ENCODE results near the gene CEBPA.

Gene CEBPA

GRCh38 chr19:33303791-33304345 lies 1.5 kb upstream of the CEBPA start:
- TF ChIP-seq POLR2AphosphoS5 (IDR thresholded peaks at IDR 0.05; ENCODE audit: low read depth, low read length) (no peak), SPI1 (IDR thresholded peaks at IDR 0.05; ENCODE audit: low read depth, low read length) (no peak), TAF1 (IDR thresholded peaks at IDR 0.05; ENCODE audit: low read depth, low read length) (no peak), POLR2A (IDR thresholded peaks at IDR 0.05; ENCODE audit: low read depth, low read length) (no peak), PAX5 (IDR thresholded peaks at IDR 0.05; ENCODE audit: insufficient read depth, low read length, severe bottlenecking) (no peak), POU2F2 (IDR thresholded peaks at IDR 0.05; ENCODE audit: low read depth, low read length) (no peak)
- FAIRE-seq (no peak), DNase-seq (ENCODE audit: insufficient read length, low spot score) (no peak)

- DNase-seq (ENCODE audit: insufficient read length, low spot score) (no peak), FAIRE-seq (no peak)
- no peak for TF ChIP-seq TAF1 (IDR thresholded peaks at IDR 0.05; ENCODE audit: low read depth, low read length)
- no peak for TF ChIP-seq POU2F2 (IDR thresholded peaks at IDR 0.05; ENCODE audit: low read depth, low read length)
- TF ChIP-seq SPI1 (IDR thresholded peaks at IDR 0.05; ENCODE audit: low read depth, low read length), result no peak
- TF ChIP-seq POLR2AphosphoS5 (IDR thresholded peaks at IDR 0.05; ENCODE audit: low read depth, low read length), result no peak
- no peak for TF ChIP-seq PAX5 (IDR thresholded peaks at IDR 0.05; ENCODE audit: insufficient read depth, low read length, severe bottlenecking)
- TF ChIP-seq POLR2A (IDR thresholded peaks at IDR 0.05; ENCODE audit: low read depth, low read length), result no peak
These were observed 848 bp upstream of the CEBPA start for GRCh38 chr19:33302974-33303790.

- TF ChIP-seq SPI1 (IDR thresholded peaks at IDR 0.05; ENCODE audit: low read depth, low read length), result no peak
- no peak for TF ChIP-seq POLR2AphosphoS5 (IDR thresholded peaks at IDR 0.05; ENCODE audit: low read depth, low read length)
- TF ChIP-seq POU2F2 (IDR thresholded peaks at IDR 0.05; ENCODE audit: low read depth, low read length), result no peak
- TF ChIP-seq TAF1 (IDR thresholded peaks at IDR 0.05; ENCODE audit: low read depth, low read length), result no peak
- TF ChIP-seq PAX5 (IDR thresholded peaks at IDR 0.05; ENCODE audit: insufficient read depth, low read length, severe bottlenecking), result no peak
- TF ChIP-seq POLR2A (IDR thresholded peaks at IDR 0.05; ENCODE audit: low read depth, low read length), result no peak
- DNase-seq (ENCODE audit: insufficient read length, low spot score) (no peak), FAIRE-seq (no peak)
These were observed 497 bp downstream of the CEBPA start for GRCh38 chr19:33301900-33302174.

GRCh38 chr19:33301144-33301899 lies 1.0 kb downstream of the CEBPA start:
- DNase-seq (ENCODE audit: insufficient read length, low spot score) (no peak), FAIRE-seq (no peak)
- TF ChIP-seq POLR2A (IDR thresholded peaks at IDR 0.05; ENCODE audit: low read depth, low read length) (no peak), POLR2AphosphoS5 (IDR thresholded peaks at IDR 0.05; ENCODE audit: low read depth, low read length) (no peak), PAX5 (IDR thresholded peaks at IDR 0.05; ENCODE audit: insufficient read depth, low read length, severe bottlenecking) (no peak)

- TF ChIP-seq SPI1 (IDR thresholded peaks at IDR 0.05; ENCODE audit: low read depth, low read length) (no peak), TAF1 (IDR thresholded peaks at IDR 0.05; ENCODE audit: low read depth, low read length) (no peak), POLR2AphosphoS5 (IDR thresholded peaks at IDR 0.05; ENCODE audit: low read depth, low read length) (no peak), PAX5 (IDR thresholded peaks at IDR 0.05; ENCODE audit: insufficient read depth, low read length, severe bottlenecking) (no peak)
- FAIRE-seq (no peak), DNase-seq (ENCODE audit: insufficient read length, low spot score) (no peak)
These were observed 1.5 kb downstream of the CEBPA start for GRCh38 chr19:33300894-33301143.

- DNase-seq (ENCODE audit: insufficient read length, low spot score), result no peak
- no peak for FAIRE-seq
- TF ChIP-seq POLR2A (IDR thresholded peaks at IDR 0.05; ENCODE audit: low read depth, low read length), result no peak
- TF ChIP-seq SPI1 (IDR thresholded peaks at IDR 0.05; ENCODE audit: low read depth, low read length), result no peak
- no peak for TF ChIP-seq PAX5 (IDR thresholded peaks at IDR 0.05; ENCODE audit: insufficient read depth, low read length, severe bottlenecking)
- no peak for TF ChIP-seq POLR2AphosphoS5 (IDR thresholded peaks at IDR 0.05; ENCODE audit: low read depth, low read length)
These were observed 2.1 kb downstream of the CEBPA start for GRCh38 chr19:33300009-33300893.

- TF ChIP-seq SPI1 (IDR thresholded peaks at IDR 0.05; ENCODE audit: low read depth, low read length), result no peak
- no peak for TF ChIP-seq PAX5 (IDR thresholded peaks at IDR 0.05; ENCODE audit: insufficient read depth, low read length, severe bottlenecking)
- no peak for TF ChIP-seq POLR2A (IDR thresholded peaks at IDR 0.05; ENCODE audit: low read depth, low read length)
- TF ChIP-seq POLR2AphosphoS5 (IDR thresholded peaks at IDR 0.05; ENCODE audit: low read depth, low read length), result no peak
- no peak for TF ChIP-seq POU2F2 (IDR thresholded peaks at IDR 0.05; ENCODE audit: low read depth, low read length)
- TF ChIP-seq TAF1 (IDR thresholded peaks at IDR 0.05; ENCODE audit: low read depth, low read length), result no peak
- no peak for FAIRE-seq
- no peak for DNase-seq (ENCODE audit: insufficient read length, low spot score)
These were observed 3.2 kb downstream of the CEBPA start for GRCh38 chr19:33299051-33299688.

- TF ChIP-seq POLR2A (IDR thresholded peaks at IDR 0.05; ENCODE audit: low read depth, low read length), result no peak
- no peak for FAIRE-seq
- no peak for DNase-seq (ENCODE audit: insufficient read length, low spot score)
These were observed 4.0 kb downstream of the CEBPA start for GRCh38 chr19:33298146-33298911.
